HG03460 (cell line): ENCODE measurements around the gene WFDC6.
"Not testable (repeated sequence)": the region's sequence is repeated elsewhere in the genome, so short reads cannot be mapped to it uniquely, and the experiment has no call there.

Experiments
- ATAC-seq: cut with Tn5 transposase; IDR thresholded peaks from one replicate; pipeline ENCODE4 v1.9.1; 2021; ENCODE audit not compliant: unreplicated experiment

Gene WFDC6

GRCh38 chr20:45539382-45539781 lies at the start of gene WFDC6:
WFDC6 (minus strand) TSS chr20:45539482; CDS start chr20:45539407, 75 bp downstream.
- ATAC-seq = no peak

DNA sequence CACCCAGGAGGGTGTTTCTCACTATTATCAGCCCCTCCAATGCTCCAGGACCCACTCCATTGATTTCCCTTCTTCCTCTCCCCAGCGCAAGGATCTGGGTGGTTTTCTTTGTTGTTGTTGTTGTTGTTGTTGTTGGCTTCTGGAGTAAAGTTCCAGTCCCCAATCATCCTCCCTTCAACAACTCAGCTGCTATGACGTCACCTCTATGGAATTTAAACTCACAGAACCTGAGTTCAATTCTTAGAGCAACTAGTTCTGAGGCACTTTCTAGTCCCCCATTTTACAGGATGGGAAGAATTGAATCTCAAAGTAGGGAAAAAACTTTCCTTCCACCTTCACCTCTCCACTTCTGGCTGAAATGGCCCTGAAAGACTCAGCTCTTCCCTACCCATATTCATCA lies 49.5 kb upstream of the WFDC6 start:
- ATAC-seq = no peak

DNA sequence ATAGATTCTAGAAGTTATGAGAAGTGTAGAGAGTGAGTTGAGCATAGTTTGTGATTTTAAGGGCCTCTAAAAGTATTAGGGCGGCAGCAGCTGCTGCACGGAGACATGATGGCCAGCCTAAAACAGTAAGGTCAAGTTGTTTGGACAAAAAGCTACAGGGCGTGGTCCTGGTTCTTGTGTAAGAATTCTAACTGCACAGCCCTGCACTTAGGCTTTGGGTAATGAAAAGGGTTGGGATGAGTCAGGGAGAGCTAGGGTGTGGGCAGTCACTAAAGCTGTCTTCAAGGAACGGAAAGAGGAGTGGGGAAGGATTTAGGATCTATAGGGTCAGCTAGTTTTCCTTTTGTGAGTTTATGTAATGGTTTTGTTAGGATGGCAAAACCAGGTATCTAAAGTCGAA lies 46.7 kb upstream of the WFDC6 start:
- ATAC-seq = not testable (repeated sequence)

DNA sequence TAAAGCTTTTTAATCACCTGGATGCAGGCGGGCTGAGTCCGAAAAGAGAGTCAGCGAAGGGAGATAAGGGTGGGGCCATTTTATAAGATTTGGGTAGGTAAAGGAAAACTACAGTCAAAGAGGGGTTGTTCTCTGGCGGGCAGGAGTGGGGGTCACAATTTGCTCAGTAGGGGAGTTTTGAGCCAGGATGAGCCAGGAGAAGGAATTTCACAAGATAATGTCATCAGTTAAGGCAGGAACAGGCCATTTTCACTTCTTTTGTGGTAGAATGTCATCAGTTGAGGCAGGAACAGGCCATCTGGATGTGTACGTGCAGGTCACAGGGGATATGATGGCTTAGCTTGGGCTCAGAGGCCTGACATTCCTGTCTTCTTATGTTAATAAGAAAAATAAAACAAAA lies 45.0 kb upstream of the WFDC6 start:
- ATAC-seq = not testable (repeated sequence)

DNA sequence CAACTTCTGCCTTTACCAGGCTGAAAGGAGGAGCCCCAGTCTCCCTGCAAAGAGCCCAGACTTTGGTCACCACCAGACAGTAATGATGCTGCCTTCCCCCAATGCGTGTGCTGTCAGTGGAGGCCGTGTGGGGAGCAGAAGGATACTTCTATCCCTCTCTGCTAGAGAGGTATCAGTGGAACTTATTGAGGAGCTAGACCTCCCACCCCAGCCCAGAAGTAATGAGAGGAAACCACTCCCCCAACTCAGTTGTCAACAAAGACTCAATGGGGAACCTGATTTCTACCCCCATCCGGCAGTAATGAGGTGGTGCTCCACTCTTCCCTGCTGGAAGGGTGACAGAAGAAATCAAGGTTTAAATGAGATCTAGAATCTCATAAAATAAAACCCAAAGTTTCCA lies 44.2 kb upstream of the WFDC6 start:
- ATAC-seq = no peak

GRCh38 chr20:45581702-45582101 lies 42.4 kb upstream of the WFDC6 start:
- no peak for ATAC-seq

- ATAC-seq = no peak
Measured at GRCh38 chr20:45579184-45579583, 39.9 kb upstream of the WFDC6 start, which contains the start of gene WFDC8. WFDC8 (minus strand) TSS chr20:45579284; CDS start chr20:45579247, 37 bp downstream.

DNA sequence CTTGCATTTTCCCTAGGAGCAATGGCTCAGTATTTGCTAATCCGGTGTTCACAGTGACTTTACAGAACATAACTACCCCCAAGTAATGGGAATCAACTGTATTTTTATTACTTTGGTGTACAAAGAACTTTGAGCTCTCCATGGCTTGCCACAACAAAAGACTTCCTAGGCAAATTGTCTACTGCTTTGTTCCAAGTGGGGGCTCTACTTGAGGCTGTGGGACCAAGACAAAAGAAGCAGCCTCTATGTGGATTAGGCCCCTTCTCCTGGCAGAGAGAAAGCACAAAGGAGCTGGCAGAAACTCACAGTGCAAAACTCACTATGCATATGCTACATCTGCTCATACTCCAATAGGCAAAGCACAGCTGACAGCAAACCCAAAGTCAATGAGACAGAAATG lies 38.9 kb upstream of the WFDC6 start:
- no peak for ATAC-seq

- ATAC-seq = no peak
Measured at GRCh38 chr20:45576995-45577394, 37.7 kb upstream of the WFDC6 start.

GRCh38 chr20:45575931-45576330 lies 36.6 kb upstream of the WFDC6 start:
- no peak for ATAC-seq

DNA sequence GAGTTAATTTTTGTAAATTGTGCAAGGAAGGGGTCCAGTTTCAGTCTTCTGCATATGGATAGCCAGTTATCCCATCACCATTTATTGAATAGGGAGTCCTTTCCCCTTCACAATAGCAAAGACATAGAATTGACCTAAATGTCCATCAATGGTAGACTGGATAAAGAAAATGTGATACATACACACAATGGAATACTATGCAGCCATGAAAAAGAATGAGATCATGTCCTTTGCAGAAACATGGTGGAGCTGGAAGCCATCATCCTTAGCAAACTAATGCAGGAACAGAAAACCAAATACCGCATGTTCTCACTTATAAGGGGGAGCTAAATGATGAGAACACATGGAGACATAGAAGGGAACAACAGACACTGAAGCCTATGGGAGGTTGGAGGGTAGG lies 30.4 kb upstream of the WFDC6 start:
- not testable (repeated sequence) for ATAC-seq

- ATAC-seq = no peak
Measured at GRCh38 chr20:45564760-45565276, 25.5 kb upstream of the WFDC6 start.

DNA sequence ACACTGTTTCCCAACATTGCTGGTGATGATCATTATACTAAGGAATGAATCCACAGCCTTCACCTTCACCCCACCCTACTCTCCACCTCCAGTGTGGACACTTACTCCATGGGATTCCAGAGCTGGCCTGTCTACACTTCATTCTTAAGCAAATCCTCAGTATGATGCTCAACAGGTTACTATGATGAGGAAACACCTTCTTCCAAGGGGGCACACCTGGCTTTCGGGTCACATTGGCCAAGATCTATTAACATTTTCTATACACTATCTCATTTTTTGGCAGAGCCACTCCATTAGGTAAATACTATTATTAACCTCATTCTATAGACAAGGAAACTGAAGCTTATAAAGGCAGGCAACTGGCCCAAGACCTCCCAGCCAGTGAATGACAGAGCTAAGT lies 15.9 kb upstream of the WFDC6 start:
- ATAC-seq = no peak

- ATAC-seq = no peak
Measured at GRCh38 chr20:45552456-45552855, 13.2 kb upstream of the WFDC6 start.

DNA sequence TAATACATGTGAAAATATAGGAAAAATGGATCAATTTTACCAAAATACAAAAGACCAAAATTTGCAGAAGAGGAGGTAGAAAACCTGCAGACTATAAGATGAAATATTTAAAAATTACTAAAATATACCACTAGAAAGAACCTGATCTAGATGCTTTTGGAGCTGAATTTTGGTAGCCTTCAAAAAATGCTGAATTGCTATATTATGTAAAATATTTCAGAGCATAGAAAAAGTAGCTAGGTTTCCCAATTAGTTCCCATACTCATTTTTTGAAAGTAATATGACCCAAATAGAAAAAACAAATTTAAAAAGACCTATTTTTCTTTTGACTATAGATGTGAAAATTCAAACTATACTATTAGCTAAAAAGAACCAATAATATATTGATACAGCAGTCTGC lies 11.5 kb upstream of the WFDC6 start:
- ATAC-seq = no peak

DNA sequence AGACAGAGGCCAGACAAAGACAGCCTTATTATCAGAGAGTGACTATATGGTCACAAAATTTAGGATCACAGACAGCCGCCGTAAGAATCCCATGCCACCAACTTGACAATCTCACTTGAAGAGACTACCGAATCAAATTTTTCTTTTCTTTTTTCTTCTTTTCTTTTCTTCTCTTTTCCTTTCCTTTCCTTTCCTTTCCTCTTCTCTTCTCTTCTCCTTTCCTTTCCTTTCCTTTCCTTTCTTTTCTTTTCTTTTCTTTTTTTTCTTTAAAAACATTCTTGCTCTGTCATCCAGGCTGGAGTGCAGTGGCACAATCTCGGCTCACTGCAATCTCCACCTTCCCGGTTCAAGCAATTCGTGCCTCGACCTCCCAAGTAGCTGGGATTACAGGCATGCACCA lies 9.1 kb upstream of the WFDC6 start:
- ATAC-seq = no peak

- no peak for ATAC-seq
Measured at GRCh38 chr20:45547206-45547770, 8.0 kb upstream of the WFDC6 start, which contains the start of gene EPPIN. EPPIN (minus strand) TSS chr20:45547401; CDS start chr20:45547357, 44 bp downstream.

DNA sequence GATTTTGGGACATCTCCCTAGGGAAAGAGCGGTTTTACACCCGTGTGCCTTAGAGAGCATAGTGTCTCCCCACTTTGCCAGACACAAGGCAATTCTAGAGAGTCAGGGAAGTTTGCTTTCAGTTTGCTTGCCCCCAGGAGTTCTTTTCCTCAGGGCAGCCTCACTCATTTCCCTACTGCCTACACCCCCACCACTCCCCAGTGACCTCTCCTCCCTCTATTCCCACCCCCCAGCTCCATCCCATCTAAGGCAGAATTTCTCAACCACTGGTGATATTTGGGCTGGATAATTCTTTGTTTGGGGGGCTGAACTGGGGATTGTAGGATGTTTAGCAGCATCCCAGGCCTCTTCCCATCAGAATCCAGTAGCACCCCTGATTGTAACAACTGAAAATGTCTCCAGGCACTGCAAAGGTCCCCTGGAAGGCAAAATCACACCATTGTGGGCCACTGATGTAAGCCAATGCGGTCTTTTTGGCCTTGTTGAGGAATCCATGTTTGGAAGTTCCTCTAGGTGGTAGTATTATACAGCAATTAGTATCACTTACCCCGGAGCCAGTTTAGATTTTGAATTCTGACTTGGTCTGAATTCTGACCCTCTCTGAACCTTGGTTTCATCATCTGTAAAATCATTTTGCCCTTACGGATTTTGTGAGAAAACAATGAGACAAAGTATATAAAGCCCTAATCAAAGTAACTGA lies 6.6 kb upstream of the WFDC6 start:
- ATAC-seq = no peak

DNA sequence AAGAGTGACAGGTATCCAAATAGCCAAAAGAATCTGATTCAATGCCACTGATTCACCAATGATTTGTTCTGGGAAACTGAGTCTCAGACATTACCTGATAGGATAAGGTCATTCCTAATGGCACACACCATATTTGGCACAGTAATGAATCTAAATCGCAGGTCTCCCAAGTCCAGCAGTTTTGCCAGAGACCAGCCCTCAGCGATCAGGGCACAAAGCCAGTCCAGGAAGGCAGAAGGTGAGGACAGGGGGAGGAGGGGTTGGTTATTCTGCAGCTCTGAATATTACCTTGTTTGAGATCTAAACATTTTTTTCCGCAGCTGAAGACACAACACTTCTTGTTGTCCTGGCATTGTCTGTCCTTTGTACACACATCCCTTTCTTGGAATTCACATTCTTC lies 6.1 kb upstream of the WFDC6 start:
- no peak for ATAC-seq

DNA sequence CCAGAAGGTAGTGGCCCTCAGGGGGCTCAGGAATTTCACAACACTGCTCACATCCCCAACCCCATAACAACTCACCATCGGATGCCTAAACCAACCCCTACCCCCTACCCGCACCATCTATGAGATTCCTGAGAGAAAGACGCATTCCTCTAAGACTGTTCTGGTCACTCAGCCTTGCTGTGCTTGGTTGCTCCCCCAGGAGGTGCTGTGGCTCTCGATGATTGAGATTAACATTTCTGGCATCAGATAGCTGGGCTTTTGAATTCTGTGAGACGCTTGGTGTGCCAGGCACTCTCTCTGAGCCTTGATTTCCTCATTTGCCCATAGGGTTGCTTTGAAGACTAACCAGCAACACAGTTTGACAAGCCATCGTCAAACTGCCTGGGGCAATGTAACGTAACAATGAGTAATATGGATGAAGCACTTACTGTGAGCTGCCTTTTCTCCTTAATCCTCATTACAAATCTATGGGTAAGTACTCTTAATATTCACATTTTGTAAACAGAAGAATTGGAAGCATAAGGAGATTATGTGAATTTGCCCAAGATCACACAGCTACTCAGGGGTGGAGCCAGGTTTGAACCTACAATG lies 978 bp downstream of the WFDC6 start:
- ATAC-seq = no peak

- no peak for ATAC-seq
Measured at GRCh38 chr20:45527294-45527693, 12.0 kb downstream of the WFDC6 start.

DNA sequence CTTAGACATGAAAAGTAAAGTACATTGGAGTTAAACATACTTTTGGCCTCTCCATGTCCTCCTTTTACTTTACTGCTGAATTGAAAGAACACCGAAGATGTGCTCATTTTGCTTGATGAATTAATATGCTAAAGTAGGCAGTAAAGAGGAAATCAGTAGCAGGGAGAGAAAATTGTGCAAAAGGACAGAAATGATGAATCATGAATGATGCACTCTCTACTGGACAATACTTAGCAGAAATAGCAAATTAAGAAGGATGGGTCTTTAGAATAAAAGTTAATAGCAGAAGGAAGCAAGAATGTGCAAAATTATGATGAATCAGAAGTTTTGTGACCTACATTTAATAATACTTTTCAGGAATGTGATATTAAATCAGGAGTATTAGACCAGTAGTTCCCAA lies 15.5 kb downstream of the WFDC6 start:
- no peak for ATAC-seq
